SK-N-SH (cell line): Measurements from ENCODE around the gene ACSM2B. TPM values are rescaled to one million over a fixed set of nuclear protein-coding genes. Genes with fewer than 3 reads are reported as not detected.

Experiments used
- CTCF ChIA-PET: fragments of 300-600, 350-600 bp; formaldehyde crosslinking; extraction: SDS; loops from one replicate; lab custom pipeline; 2021; lab: Yijun Ruan, JAX
- POLR2A ChIA-PET: fragments of 350-600 bp; sonication (Branson Sonifier 250); formaldehyde crosslinking; extraction: SDS; loops from one replicate; lab custom pipeline; 2020; ENCODE audit warnings: antibody characterized with exemption, inconsistent platforms; lab: Yijun Ruan, JAX
- DNase-seq: peaks from one replicate; pipeline ENCODE4 v3.0.0; 2012
- H2AFZ ChIP-seq: fragments of 200-600 bp; sonication (generic); 2 replicates; pipeline ENCODE4 v1.8.1; 2016; ENCODE audit warnings: antibody characterized with exemption, mild to moderate bottlenecking, low read depth
- H3F3A ChIP-seq: fragments of 200-600 bp; sonication (generic); replicated peaks from 2 replicates; pipeline ENCODE3; 2016; ENCODE audit warnings: antibody characterized with exemption, mild to moderate bottlenecking; ENCODE audit not compliant: insufficient read depth
- H3K27ac ChIP-seq, 2 experiments: fragments of 200-500 bp in 1 of 2; fragments of 200-600 bp in 1 of 2; sonication (Bioruptor generic) in 1 of 2; sonication (generic), shearing (Covaris generic) in 1 of 2; 2 replicates each; pipeline versions ENCODE4 v1.5.1 to v1.6.1; 2014 to 2016; ENCODE audit warnings: low read depth in 2 of 2, inconsistent platforms in 1 of 2, low read length in 1 of 2, mild to moderate bottlenecking in 1 of 2, mixed read lengths in 1 of 2
- H3K27me3 ChIP-seq: fragments of 200-600 bp; sonication (generic), shearing (Covaris generic); 2 replicates; pipeline ENCODE4 v1.6.1; 2016; ENCODE audit warnings: mixed run types; ENCODE audit not compliant: insufficient read depth
- H3K36me3 ChIP-seq, 2 experiments: fragments of 200-500 bp in 1 of 2; fragments of 200-600 bp in 1 of 2; sonication (Bioruptor generic) in 1 of 2; sonication (generic) in 1 of 2; replicated peaks in 1 of 2; 2 replicates each; pipeline versions ENCODE3 to v1.5.1; 2014 to 2016; ENCODE audit warnings: low read length in 1 of 2, mild to moderate bottlenecking in 1 of 2; ENCODE audit not compliant: insufficient read depth in 2 of 2, control insufficient read depth in 1 of 2
- H3K4me1 ChIP-seq, 2 experiments: fragments of 200-500 bp in 1 of 2; fragments of 200-600 bp in 1 of 2; sonication (Bioruptor generic) in 1 of 2; sonication (generic), shearing (Covaris generic) in 1 of 2; 2 replicates each; pipeline versions ENCODE4 v1.5.1 to v1.6.1; 2014 to 2016; ENCODE audit warnings: low read depth in 1 of 2, low read length in 1 of 2, mixed run types in 1 of 2; ENCODE audit not compliant: insufficient read depth in 2 of 2, control insufficient read depth in 1 of 2
- H3K4me2 ChIP-seq: fragments of 200-600 bp; sonication (generic), shearing (Covaris generic); 2 replicates; pipeline ENCODE4 v1.6.1; 2017; ENCODE audit warnings: mixed run types
- H3K4me3 ChIP-seq, 2 experiments: fragments of 200-500 bp in 1 of 2; fragments of 200-600 bp in 1 of 2; sonication (Bioruptor generic) in 1 of 2; sonication (generic), shearing (Covaris generic) in 1 of 2; 2 replicates each; pipeline versions ENCODE4 v1.5.1 to v1.8.1; 2014 to 2016; ENCODE audit warnings: low read depth in 2 of 2, inconsistent platforms in 1 of 2, low read length in 1 of 2, mild to moderate bottlenecking in 1 of 2, mixed read lengths in 1 of 2, moderate library complexity in 1 of 2
- H3K79me2 ChIP-seq: fragments of 200-600 bp; sonication (generic); 2 replicates; pipeline ENCODE4 v1.8.1; 2017; ENCODE audit warnings: mild to moderate bottlenecking; ENCODE audit not compliant: insufficient read depth
- H3K9ac ChIP-seq: fragments of 200-600 bp; sonication (generic); 2 replicates; pipeline ENCODE4 v1.6.1; 2017; ENCODE audit warnings: mixed run types
- H3K9me2 ChIP-seq: fragments of 200-600 bp; sonication (generic); 2 replicates; pipeline ENCODE4 v1.6.1; 2017; ENCODE audit warnings: mixed run types
- H3K9me3 ChIP-seq: fragments of 200-600 bp; sonication (generic); 2 replicates; pipeline ENCODE4 v1.6.1; 2017; ENCODE audit warnings: mixed run types, mild to moderate bottlenecking, moderate library complexity
- H4K20me1 ChIP-seq: fragments of 200-600 bp; sonication (generic); 2 replicates; pipeline ENCODE4 v1.6.1; 2017; ENCODE audit warnings: mild to moderate bottlenecking, mixed run types; ENCODE audit not compliant: insufficient read depth
- EP300 ChIP-seq, 2 experiments: IDR thresholded peaks; 2 replicates each; pipeline versions ENCODE4 v1.4.0 to v1.6.1; 2012; ENCODE audit warnings: borderline replicate concordance in 1 of 2, low read depth in 1 of 2, low read length in 1 of 2
- FOXJ3 ChIP-seq: sonication (generic); formaldehyde crosslinking; IDR thresholded peaks from 2 replicates; pipeline ENCODE4 v1.5.1; 2020; ENCODE audit warnings: mild to moderate bottlenecking, missing genetic modification reagents
- GATA2 ChIP-seq: sonication (generic); formaldehyde crosslinking; IDR thresholded peaks from 2 replicates; pipeline ENCODE4 v1.5.0; 2020; ENCODE audit warnings: mild to moderate bottlenecking, missing genetic modification reagents
- NFIC ChIP-seq: IDR thresholded peaks from 2 replicates; pipeline ENCODE4 v1.4.0; 2012; ENCODE audit warnings: borderline replicate concordance
- NRF1 ChIP-seq: IDR thresholded peaks from 2 replicates; pipeline ENCODE4 v1.6.1; 2012; ENCODE audit warnings: low read depth, mild to moderate bottlenecking, low read length
- POLR2AphosphoS5 ChIP-seq: IDR thresholded peaks from 2 replicates; pipeline ENCODE4 v1.6.1; 2012; ENCODE audit warnings: low read depth, low read length
- RCOR1 ChIP-seq: fragments of 150-350 bp; IDR thresholded peaks from 2 replicates; pipeline ENCODE4 v1.6.1; 2017; ENCODE audit warnings: antibody characterized with exemption, low read length
- RFX5 ChIP-seq: IDR thresholded peaks from 2 replicates; pipeline ENCODE4 v1.6.1; 2012; ENCODE audit warnings: mild to moderate bottlenecking, improper control_type of control experiment, low read length
- SIN3A ChIP-seq: IDR thresholded peaks from 2 replicates; pipeline ENCODE4 v1.6.1; 2012; ENCODE audit warnings: low read depth, mild to moderate bottlenecking, low read length, moderate library complexity, borderline replicate concordance
- TAF1 ChIP-seq: IDR thresholded peaks from 2 replicates; pipeline ENCODE4 v1.6.1; 2012; ENCODE audit warnings: low read depth, mild to moderate bottlenecking, low read length, moderate library complexity, borderline replicate concordance
- whole genome bisulfite sequencing: methylation state at CpG from one replicate; pipeline ENCODE4 v1.1.6; 2017; ENCODE audit warnings: low lambda C conversion rate; 5-methylcytosine and 5-hydroxymethylcytosine counted together
- polyA plus RNA-seq, 3 experiments: library from polyadenylated mRNA; depleted of rRNA; stranded (reverse); fragments of >200 nt; gene quantifications; 2 replicates each; pipeline ENCODE4 v1.2.3, GENCODE V29; 2012
- TF ChIP-seq, protein P1 (sequence below): fragments of 150-350 bp; IDR thresholded peaks from 2 replicates; pipeline ENCODE4 v1.6.1; 2016; ENCODE audit warnings: mild to moderate bottlenecking, low read depth, low read length
- TF ChIP-seq, protein P2 (sequence below): fragments of 200-600 bp; sonication (generic); IDR thresholded peaks from 2 replicates; pipeline ENCODE4 v1.6.1; 2017; ENCODE audit warnings: antibody characterized with exemption, mild to moderate bottlenecking, moderate library complexity

ACSM2B gene
- polyA plus RNA-seq, 1 of the 3 experiments (the other 2 are of a cell fraction): not detected

DNA sequence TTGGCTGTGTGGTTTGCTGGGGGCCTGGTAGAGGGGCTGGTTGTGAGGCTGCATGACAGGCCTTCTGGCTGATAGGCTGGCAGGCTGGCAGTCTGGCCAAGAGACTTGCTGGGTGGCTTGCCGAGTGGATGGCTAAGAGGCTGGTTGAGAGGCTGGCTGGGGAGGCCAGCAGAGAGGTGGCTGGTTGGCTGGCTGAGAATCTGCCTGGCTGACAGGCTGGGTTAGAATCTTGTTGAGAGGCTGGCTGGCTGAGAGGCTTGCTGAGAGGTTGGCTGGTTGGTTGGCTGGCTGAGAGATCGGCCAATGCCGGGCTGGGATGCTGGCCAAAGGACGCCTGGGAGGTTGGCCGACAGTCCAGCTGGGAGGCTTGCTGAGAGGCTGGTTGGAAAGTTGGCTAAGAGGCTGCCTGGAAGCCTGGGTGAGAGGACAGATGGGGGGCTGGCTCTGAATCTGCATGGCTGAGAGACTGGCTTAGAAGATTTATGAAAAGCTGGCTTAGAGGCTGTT is 35.9 kb upstream of the ACSM2B start:
- Histone ChIP-seq H3K27me3 (no peaks in the 10 kb centered on the region), H3F3A (no peaks in the 10 kb centered on the region), H3K27ac (no peak overlapping the region), H3K4me1 (no peaks in the 10 kb centered on the region), H3K4me3 (no peak overlapping the region), H3K9ac (no peak overlapping the region), H3K9me3 (no peaks in the 10 kb centered on the region), H3K79me2 (no peaks in the 10 kb centered on the region), H2AFZ (no peak overlapping the region), H3K4me2 (no peak overlapping the region), H4K20me1 (no peaks in the 10 kb centered on the region), H3K9me2 (no peaks in the 10 kb centered on the region), H3K36me3 (no peaks in the 10 kb centered on the region)
- 5% methylated on average over 4 of the region's 5 CpGs for WGBS
- POLR2A ChIA-PET: no interaction called here
- no peak for DNase-seq
- TF ChIP-seq POLR2AphosphoS5: no peak
- no peak for TF ChIP-seq NRF1
- TF ChIP-seq, protein P1, sequence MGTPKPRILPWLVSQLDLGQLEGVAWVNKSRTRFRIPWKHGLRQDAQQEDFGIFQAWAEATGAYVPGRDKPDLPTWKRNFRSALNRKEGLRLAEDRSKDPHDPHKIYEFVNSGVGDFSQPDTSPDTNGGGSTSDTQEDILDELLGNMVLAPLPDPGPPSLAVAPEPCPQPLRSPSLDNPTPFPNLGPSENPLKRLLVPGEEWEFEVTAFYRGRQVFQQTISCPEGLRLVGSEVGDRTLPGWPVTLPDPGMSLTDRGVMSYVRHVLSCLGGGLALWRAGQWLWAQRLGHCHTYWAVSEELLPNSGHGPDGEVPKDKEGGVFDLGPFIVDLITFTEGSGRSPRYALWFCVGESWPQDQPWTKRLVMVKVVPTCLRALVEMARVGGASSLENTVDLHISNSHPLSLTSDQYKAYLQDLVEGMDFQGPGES: no peak
- TF ChIP-seq SIN3A: no peak
- CTCF ChIA-PET: no interaction called here

DNA sequence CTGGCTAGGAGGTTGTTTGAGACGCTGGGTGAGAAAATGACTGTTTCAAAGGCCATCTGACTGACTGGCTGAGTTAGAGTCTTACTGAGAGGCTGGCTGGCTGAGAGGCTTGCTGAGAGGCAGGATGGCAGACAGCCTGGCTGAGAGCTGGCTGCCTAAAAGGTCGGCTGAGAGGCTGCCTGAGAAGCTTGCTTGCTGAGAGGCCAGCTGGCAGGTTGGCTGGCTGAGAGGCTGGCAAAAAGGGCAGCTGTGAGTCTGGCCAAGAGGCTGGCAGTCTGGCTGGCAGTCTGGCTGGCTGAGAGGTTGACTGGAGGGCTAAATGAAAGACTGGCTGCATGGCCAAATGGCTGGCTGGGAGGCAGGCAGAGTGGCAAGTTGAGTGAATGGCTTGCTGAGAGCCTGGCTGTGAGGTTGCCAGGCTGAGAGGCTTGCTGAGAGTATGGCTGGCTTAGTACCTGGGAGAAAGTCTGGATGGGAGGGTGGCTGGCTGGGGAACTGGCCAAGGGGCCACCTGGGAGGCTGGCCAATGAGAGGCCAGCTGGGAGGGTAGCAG is 35.3 kb upstream of the ACSM2B start:
- no peak overlapping the region for H3K4me2 ChIP-seq
- no peaks in the 10 kb centered on the region for H3K9me3 ChIP-seq
- H3K9me2 ChIP-seq: no peaks in the 10 kb centered on the region
- no peaks in the 10 kb centered on the region for H3F3A ChIP-seq
- TF ChIP-seq EP300 (IDR thresholded peaks at IDR 0.05; ENCODE audit: borderline replicate concordance in 1 of 2, low read depth in 1 of 2, low read length in 1 of 2): no peak
- TF ChIP-seq, protein P2, sequence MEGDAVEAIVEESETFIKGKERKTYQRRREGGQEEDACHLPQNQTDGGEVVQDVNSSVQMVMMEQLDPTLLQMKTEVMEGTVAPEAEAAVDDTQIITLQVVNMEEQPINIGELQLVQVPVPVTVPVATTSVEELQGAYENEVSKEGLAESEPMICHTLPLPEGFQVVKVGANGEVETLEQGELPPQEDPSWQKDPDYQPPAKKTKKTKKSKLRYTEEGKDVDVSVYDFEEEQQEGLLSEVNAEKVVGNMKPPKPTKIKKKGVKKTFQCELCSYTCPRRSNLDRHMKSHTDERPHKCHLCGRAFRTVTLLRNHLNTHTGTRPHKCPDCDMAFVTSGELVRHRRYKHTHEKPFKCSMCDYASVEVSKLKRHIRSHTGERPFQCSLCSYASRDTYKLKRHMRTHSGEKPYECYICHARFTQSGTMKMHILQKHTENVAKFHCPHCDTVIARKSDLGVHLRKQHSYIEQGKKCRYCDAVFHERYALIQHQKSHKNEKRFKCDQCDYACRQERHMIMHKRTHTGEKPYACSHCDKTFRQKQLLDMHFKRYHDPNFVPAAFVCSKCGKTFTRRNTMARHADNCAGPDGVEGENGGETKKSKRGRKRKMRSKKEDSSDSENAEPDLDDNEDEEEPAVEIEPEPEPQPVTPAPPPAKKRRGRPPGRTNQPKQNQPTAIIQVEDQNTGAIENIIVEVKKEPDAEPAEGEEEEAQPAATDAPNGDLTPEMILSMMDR: no peak
- no peak for TF ChIP-seq NFIC
- TF ChIP-seq RFX5: no peak
- no peak for TF ChIP-seq GATA2 (CRISPR knock-in tag)
- no peak for TF ChIP-seq TAF1
- TF ChIP-seq FOXJ3 (CRISPR knock-in tag): no peak
- TF ChIP-seq RCOR1: no peak
- ChIA-PET CTCF (no interaction called here), POLR2A (no interaction called here)
- 7% methylated on average over 2 of the region's 2 CpGs for WGBS
- H3K27ac ChIP-seq: no peak overlapping the region
- no peaks in the 10 kb centered on the region for H3K27me3 ChIP-seq
- H3K4me1 ChIP-seq: no peaks in the 10 kb centered on the region
- no peaks in the 10 kb centered on the region for H4K20me1 ChIP-seq
- no peak overlapping the region for H2AFZ ChIP-seq
- DNase-seq: no peak
- no peaks in the 10 kb centered on the region for H3K79me2 ChIP-seq
- H3K9ac ChIP-seq: no peak overlapping the region
- H3K36me3 ChIP-seq: no peaks in the 10 kb centered on the region
- no peak overlapping the region for H3K4me3 ChIP-seq
